Ishikawa (cell line): ENCODE results near the gene MYH13.

Source experiments
- CEBPB ChIP-seq: IDR thresholded peaks from 2 replicates; pipeline ENCODE4 v1.6.1; 2012
- CREB1 ChIP-seq: IDR thresholded peaks from 2 replicates; pipeline ENCODE4 v1.6.1; 2012; ENCODE audit warnings: low read depth
- EGR1 ChIP-seq: IDR thresholded peaks from 2 replicates; pipeline ENCODE4 v1.6.1; 2012
- EP300 ChIP-seq: IDR thresholded peaks from 2 replicates; pipeline ENCODE4 v1.6.1; 2012; ENCODE audit warnings: borderline replicate concordance
- FOXM1 ChIP-seq: IDR thresholded peaks from 2 replicates; pipeline ENCODE4 v1.6.1; 2012; ENCODE audit warnings: low read depth, borderline replicate concordance
- MAX ChIP-seq: IDR thresholded peaks from 2 replicates; pipeline ENCODE4 v1.6.1; 2012
- NFIC ChIP-seq: IDR thresholded peaks from 2 replicates; pipeline ENCODE4 v1.6.1; 2012
- RAD21 ChIP-seq: IDR thresholded peaks from 2 replicates; pipeline ENCODE4 v1.6.1; 2012; ENCODE audit warnings: low read depth
- REST ChIP-seq: IDR thresholded peaks from 2 replicates; pipeline ENCODE4 v1.6.1; 2012; ENCODE audit warnings: low read depth, mild to moderate bottlenecking
- TAF1 ChIP-seq: IDR thresholded peaks from 2 replicates; pipeline ENCODE4 v1.6.1; 2012; ENCODE audit warnings: low read depth, mild to moderate bottlenecking
- TCF12 ChIP-seq: IDR thresholded peaks from 2 replicates; pipeline ENCODE4 v1.6.1; 2012; ENCODE audit warnings: low read depth
- TEAD4 ChIP-seq: IDR thresholded peaks from 2 replicates; pipeline ENCODE4 v1.6.1; 2012
- YY1 ChIP-seq: IDR thresholded peaks from 2 replicates; pipeline ENCODE4 v1.6.1; 2012; ENCODE audit warnings: low read depth
- ZBTB7A ChIP-seq: IDR thresholded peaks from 2 replicates; pipeline ENCODE4 v1.6.1; 2012; ENCODE audit warnings: low read depth
- TF ChIP-seq, protein P1 (sequence below): IDR thresholded peaks from 2 replicates; pipeline ENCODE4 v1.6.1; 2012

The MYH13 gene

DNA sequence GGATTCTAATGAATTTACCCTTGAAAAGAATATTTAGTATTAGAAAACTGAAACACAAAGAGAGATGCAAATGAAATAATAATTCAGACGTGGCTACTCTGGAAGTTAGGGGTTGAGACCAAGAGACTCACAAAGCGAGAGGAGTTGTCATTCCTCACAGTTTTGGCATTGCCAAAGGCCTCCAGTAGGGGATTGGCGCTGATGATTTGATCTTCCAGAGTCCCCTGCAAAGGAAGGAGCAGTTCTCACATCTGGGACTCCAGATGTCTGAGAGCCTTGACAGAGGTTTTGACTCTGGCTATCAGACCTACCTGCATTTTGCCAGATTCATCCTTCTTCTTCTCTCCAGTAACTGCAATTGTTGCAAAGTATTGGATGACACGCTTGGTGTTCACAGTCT, 42.4 kb upstream of the MYH13 start:
- TF ChIP-seq TAF1 = no peak
- TF ChIP-seq MAX = no peak
- TF ChIP-seq ZBTB7A = no peak
- no peak for TF ChIP-seq TEAD4
- TF ChIP-seq TCF12 = no peak
- TF ChIP-seq, protein P1, sequence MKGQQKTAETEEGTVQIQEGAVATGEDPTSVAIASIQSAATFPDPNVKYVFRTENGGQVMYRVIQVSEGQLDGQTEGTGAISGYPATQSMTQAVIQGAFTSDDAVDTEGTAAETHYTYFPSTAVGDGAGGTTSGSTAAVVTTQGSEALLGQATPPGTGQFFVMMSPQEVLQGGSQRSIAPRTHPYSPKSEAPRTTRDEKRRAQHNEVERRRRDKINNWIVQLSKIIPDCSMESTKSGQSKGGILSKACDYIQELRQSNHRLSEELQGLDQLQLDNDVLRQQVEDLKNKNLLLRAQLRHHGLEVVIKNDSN = no peak
- TF ChIP-seq NFIC = no peak
- TF ChIP-seq CREB1 = no peak
- no peak for TF ChIP-seq RAD21
- TF ChIP-seq EGR1 = no peak
- TF ChIP-seq CEBPB = no peak
- no peak for TF ChIP-seq YY1
- no peak for TF ChIP-seq REST
- no peak for TF ChIP-seq EP300
- no peak for TF ChIP-seq FOXM1

DNA sequence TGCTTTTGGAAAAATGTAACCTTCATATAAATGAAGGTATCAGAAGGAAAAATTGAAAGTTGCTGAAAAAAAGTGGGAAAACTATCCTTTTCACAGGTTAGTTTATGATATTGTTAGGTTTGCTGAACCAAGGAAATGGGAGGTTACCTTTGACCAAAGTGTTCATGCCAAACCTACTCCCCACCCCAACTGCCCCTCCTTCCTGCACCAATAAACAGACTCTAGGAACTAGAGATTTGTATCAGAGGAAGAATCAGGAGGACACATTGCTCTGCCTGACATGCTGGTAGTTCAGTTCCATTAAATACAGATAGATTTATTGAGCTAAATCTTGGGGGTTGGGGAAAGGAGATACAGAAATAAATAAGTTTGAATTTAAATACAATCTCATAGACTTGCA, 30.8 kb upstream of the MYH13 start:
- TF ChIP-seq RAD21 = no peak
- TF ChIP-seq CREB1 = no peak
- no peak for TF ChIP-seq ZBTB7A
- no peak for TF ChIP-seq EGR1
- TF ChIP-seq, protein P1 = no peak
- TF ChIP-seq FOXM1 = no peak
- no peak for TF ChIP-seq REST
- no peak for TF ChIP-seq YY1
- no peak for TF ChIP-seq TAF1

GRCh38 chr17:10398352-10398751, 25.5 kb upstream of the MYH13 start:
- no peak for TF ChIP-seq CREB1
- TF ChIP-seq FOXM1 = no peak
- no peak for TF ChIP-seq RAD21
- TF ChIP-seq, protein P1 = no peak
- no peak for TF ChIP-seq MAX
- no peak for TF ChIP-seq TEAD4
- TF ChIP-seq TCF12 = no peak
- no peak for TF ChIP-seq REST
- no peak for TF ChIP-seq ZBTB7A

DNA sequence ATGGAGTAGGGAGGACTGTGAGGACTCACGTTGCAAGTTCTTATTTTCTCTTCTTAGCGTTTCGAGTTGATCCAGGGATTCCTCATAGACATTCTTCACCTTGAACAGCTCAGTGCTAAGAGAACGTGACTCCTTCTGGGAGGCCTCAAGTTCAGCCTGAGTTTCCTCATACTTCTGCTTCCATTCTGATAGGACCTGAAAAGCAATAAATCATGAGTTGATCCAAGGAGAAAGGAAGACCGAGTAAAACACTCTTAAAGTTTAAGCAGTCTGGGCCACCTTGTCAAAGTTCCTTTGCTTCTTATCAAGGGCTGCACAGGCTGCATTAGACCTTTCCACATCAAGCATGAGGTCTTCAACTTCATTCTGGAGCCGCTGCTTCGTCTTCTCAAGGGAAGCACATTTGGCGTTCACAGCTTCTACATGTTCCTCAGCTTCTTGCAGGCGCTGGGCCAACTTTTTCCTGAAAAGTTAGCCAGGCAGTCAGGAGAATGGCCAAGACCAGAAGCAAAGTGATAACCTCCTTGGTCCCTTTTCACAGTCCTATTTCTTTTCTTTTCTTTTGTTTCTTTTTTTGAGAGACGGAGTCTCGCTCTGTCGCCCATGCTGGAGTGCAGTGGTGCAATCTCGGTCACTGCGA, 23.8 kb upstream of the MYH13 start:
- TF ChIP-seq REST (no peak), TAF1 (no peak), TEAD4 (no peak), CEBPB (no peak), NFIC (no peak), RAD21 (no peak), EGR1 (no peak), MAX (no peak), FOXM1 (no peak), CREB1 (no peak), EP300 (no peak), TCF12 (no peak), YY1 (no peak)
- TF ChIP-seq, protein P1 = no peak
